Measurements from ENCODE around the gene BOC.
A peak's percentile ranks its signal among the peaks of the same experiment; 100 is the strongest.

Gene BOC

GRCh38 chr3:113287803-113288648 lies 76.7 kb downstream of the BOC start:
- DNase-seq (ENCODE audit: low read depth in 2 of 2), result peak in 1 of 2 donors; percentile 28

DNA sequence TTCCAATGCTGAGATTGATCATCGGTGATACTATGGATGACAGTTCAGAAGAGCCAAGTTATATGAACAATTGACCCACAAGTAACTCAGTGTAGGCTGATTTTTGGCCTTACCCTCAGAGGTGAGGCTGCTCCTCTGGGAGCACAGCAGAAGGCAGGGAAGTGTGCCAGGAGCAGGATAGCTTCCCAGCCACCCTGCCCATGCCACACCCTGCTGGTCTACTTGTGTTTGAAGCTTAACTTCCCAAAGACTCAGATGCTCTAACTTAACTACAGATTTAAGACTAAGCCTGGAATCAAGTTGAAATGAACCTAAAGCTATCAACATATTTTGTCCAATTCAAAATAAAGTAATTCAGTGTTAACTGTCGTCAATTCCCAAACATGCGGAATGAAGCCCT lies 77.5 kb downstream of the BOC start:
- DNase-seq (ENCODE audit: low read depth in 2 of 2), result no peak

DNA sequence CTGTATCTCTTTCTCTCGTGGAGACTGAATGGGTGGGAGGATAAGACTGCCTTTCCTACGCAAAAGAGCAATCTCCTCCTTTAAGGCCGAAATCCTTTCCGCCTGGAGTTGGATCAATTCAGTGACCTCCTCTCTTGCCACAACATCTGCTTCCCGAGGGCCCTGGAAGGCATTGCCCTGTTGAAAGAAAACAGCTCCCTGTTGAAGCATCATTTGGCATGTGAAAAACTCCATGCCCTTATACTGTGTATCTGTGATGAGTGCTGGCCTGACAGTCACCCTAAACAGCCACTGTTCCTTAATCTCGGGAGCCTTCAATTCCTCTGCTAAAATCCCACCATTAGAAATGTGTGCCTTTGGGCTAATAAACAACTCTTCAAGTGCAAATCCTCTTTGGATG lies 80.2 kb downstream of the BOC start:
- DNase-seq (ENCODE audit: low read depth in 2 of 2), result no peak

- no peak for DNase-seq (ENCODE audit: low read depth in 2 of 2)
Measured at GRCh38 chr3:113292933-113293332, 81.6 kb downstream of the BOC start.

DNA sequence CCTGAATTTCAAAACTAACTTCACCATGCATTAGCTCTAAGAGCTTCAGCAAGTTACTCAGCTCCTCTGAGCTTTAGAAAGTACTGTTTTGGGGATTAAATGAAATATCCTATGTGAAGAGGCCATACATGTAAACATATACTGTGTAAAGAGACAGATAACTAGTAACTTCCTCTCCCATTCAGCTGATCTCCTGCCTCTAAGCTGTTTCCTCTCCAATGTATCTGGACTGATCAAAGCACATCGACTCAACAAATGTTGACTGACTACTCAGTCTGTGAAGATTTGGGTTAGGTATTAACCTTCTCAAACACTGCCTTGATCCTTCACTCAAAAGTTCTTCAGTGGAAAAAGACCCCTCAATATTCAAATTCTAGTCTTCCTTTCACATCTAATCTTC lies 82.0 kb downstream of the BOC start:
- DNase-seq (ENCODE audit: low read depth in 2 of 2), result no peak

DNA sequence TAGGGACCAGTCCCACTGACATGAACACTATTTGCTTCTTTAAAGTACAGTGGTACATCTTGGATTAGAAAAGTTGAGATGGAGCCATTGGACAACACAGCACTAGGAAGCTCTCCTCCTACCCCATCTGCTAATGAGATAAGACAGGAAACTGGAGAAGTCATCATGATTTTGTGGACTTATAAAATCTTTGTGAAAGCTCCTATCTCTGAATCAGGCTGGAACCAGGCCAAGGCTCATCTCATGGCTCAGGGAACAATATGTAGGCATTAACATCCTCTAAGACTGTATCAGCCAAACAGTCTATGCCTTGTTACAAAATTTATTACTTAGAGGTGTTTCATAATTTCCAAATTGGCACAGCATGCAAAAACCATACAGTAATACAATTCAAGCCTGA lies 84.1 kb downstream of the BOC start:
- DNase-seq (ENCODE audit: low read depth in 2 of 2), result no peak

GRCh38 chr3:113297287-113297686 lies 85.9 kb downstream of the BOC start:
- DNase-seq (ENCODE audit: low read depth in 2 of 2), result no peak

DNA sequence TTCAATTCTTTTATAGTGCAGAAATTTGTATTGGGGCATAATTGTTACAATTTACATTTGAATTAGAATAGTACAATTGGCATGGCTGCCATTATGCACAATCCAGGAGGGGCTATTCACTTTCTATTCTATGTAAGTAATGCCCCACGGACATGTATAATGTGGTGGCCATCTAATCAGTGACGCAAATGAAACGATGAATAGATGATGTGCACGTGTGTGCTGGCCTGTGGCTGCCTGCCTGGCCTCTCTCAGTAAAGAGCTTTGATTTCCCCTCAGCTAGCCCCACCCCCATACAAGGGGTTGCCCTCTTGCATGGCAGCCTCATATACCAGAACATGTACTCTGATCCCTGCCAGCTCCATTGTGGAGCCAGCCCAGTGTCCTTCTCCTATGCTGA lies 86.5 kb downstream of the BOC start:
- no peak for DNase-seq (ENCODE audit: low read depth in 2 of 2)

DNA sequence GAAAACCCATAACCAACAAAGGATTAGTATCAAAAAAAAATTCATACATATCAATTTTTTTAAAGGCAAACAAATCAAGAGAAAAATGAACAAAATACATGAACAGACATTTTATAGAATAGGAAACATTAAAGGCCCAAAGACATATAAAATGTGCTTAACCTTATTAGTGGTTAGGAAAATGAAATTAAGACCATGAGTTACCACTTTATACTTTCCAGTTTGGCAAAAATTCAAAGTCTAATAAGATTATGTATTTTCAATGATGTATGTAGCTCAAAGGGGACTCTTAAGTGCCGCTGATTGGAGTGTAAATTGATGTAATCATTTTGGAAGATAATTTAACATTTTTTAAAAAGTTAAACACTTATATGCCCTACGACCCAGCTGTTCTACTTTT lies 89.2 kb downstream of the BOC start:
- no peak for DNase-seq (ENCODE audit: low read depth in 2 of 2)

DNA sequence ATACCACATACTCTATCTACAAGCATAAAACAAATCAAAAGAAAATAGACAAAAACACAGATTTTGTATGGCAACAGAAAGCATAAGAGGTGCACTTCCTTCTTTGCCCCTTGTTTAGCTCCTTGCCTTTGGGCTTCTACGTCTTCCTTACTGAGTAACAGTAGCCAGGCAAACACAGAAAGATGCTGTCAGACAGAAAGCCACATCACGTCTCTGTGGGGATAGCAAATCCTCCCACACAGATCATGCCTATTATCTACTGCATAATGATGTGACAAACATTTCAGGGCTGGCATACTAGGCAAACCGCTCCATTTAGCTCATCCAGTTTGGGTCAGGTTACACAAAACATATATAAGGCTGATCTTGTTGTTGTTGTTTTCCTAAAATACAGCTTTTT lies 92.7 kb downstream of the BOC start:
- no peak for DNase-seq (ENCODE audit: low read depth in 2 of 2)

- no peak for DNase-seq (ENCODE audit: low read depth in 2 of 2)
Measured at GRCh38 chr3:113304856-113305540, 93.6 kb downstream of the BOC start.

DNA sequence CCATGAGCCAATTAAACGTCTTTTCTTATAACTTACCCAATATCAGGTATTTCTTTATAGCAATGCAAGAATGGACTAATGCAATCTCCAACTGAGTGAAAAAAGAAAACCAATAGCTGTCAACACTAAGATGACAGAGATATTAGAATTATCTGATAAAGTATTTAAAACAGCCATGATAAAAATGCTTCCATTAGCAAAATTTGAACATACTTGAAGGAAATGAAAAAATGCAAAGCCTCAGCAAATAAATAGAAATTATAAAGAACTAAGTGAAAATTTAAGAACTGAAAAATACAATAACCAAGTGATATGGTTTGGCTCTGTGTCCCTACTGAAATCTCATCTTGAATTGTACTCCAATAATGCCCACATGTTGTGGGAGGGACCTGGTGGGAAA lies 99.6 kb downstream of the BOC start:
- no peak for DNase-seq (ENCODE audit: low read depth in 2 of 2)

DNA sequence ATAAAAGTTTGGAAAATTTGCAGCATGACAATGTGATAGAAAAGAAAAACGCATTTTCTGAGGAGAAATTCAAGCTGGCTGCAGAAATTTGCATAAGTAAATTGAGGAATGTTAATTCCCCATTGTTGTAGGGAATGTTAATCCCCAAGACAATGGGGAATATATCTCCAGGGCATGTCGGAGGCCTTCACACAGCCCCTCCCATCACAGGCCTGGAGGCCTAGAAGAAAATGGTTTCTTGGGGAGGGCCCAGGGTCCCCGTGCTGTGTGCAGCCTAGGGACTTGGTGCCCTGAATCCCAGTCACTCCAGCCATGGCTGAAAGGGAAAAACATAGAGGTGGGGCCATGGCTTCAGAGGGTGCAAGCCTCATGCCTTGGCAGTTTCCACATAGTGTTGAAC lies 101.1 kb downstream of the BOC start:
- no peak for DNase-seq (ENCODE audit: low read depth in 2 of 2)

DNA sequence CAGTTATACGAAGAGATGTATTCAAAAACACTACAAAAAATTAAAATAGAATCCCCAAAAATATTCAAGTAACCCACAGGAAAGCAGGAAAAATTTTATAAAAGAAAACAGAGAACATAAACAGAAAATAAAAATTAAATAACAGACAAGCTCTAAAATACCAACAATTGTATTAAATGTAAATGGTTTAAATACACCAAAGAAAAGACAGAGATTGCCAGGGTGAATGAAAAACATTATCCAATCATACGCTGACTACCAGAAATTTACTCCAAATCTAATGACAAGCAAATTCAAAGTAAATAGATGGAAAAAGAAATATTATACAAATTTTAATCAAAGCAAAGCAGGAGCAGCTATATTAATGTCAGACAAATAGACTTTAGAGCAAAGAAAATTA lies 103.6 kb downstream of the BOC start:
- DNase-seq (ENCODE audit: low read depth in 2 of 2), result no peak

- no peak for DNase-seq (ENCODE audit: low read depth in 2 of 2)
Measured at GRCh38 chr3:113329757-113330156, 118.4 kb downstream of the BOC start.

GRCh38 chr3:113330742-113331141 lies 119.4 kb downstream of the BOC start:
- DNase-seq (ENCODE audit: low read depth in 2 of 2), result no peak

DNA sequence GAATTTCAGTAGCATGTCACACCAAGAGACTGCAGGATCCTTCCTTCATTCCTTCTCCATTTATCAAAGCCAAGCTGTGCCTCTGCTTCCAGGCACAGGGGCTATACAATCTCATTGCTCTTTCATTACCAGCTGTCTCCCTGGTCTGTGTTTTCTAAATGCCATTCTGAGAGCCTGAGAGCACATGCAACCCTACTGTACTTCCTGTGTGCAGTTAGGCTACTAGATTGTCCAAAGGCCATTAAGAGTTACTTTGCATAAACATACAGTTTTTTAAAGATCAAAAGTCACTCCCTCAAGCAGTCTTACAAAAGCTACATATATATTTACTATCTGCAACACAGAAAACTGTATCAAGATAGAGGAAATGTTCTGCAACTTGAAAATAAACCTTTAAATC lies 119.8 kb downstream of the BOC start:
- DNase-seq (ENCODE audit: low read depth in 2 of 2), result no peak

Data from stimulated activated CD4-positive, alpha-beta T cell treated with anti-CD3 and anti-CD28 coated beads, Interleukin-1b, Interleukin-23, amount 100 ng/mL, for 1 hour (primary cell).